H1 (cell line): ENCODE results near the gene ITGB2. TPM values are rescaled to one million over a fixed set of nuclear protein-coding genes. Genes with fewer than 3 reads are reported as not detected.
A peak's percentile ranks its signal among the peaks of the same experiment; 100 is the strongest.

Experiments
- EZH2 ChIP-seq: fragments of 200-600 bp; sonication (generic); IDR thresholded peaks from 2 replicates; pipeline ENCODE4 v1.7.1; 2012; ENCODE audit warnings: low read depth, mild to moderate bottlenecking, moderate library complexity, low read length, inconsistent platforms; ENCODE audit not compliant: severe bottlenecking
- POU5F1 ChIP-seq: IDR thresholded peaks from 2 replicates; pipeline ENCODE4 v1.6.1; 2011; ENCODE audit warnings: low read depth, mild to moderate bottlenecking, low read length, moderate library complexity
- SUZ12 ChIP-seq: fragments of 200-600 bp; sonication (generic); IDR thresholded peaks from 2 replicates; pipeline ENCODE4 v1.6.1; 2012; ENCODE audit warnings: mild to moderate bottlenecking, inconsistent platforms, low read length, moderate library complexity, mixed read lengths
- polyA plus RNA-seq, 7 experiments: library from polyadenylated mRNA; depleted of rRNA in 3 of 7; stranded (reverse) in 5 of 7; unstranded in 2 of 7; fragments of >200 nt in 5 of 7; fragments of 200-250 nt in 2 of 7; gene quantifications; 1 replicate in 5 of 7; 2 replicates in 1 of 7; 4 replicates in 1 of 7; pipeline versions ENCODE4 v1.2.1 to v1.2.3, GENCODE V29; 2011 to 2013; ENCODE audit warnings: missing spikeins in 2 of 7, mixed read lengths in 2 of 7
- total RNA-seq: library from RNA; stranded (reverse); fragmentation: NEBNext Ultra II Directional; extraction: Animal tissue kit (Norgen Biotek cat#: 25700); gene quantifications from 2 replicates; pipeline ENCODE4 v1.2.1, GENCODE V29; 2021

ITGB2 gene
- total and polyA plus RNA-seq, 2 of the 8 experiments (the other 6 are each of a cell fraction or from before 2014, with no cell fraction given), result 0.24 to 0.63 TPM

DNA sequence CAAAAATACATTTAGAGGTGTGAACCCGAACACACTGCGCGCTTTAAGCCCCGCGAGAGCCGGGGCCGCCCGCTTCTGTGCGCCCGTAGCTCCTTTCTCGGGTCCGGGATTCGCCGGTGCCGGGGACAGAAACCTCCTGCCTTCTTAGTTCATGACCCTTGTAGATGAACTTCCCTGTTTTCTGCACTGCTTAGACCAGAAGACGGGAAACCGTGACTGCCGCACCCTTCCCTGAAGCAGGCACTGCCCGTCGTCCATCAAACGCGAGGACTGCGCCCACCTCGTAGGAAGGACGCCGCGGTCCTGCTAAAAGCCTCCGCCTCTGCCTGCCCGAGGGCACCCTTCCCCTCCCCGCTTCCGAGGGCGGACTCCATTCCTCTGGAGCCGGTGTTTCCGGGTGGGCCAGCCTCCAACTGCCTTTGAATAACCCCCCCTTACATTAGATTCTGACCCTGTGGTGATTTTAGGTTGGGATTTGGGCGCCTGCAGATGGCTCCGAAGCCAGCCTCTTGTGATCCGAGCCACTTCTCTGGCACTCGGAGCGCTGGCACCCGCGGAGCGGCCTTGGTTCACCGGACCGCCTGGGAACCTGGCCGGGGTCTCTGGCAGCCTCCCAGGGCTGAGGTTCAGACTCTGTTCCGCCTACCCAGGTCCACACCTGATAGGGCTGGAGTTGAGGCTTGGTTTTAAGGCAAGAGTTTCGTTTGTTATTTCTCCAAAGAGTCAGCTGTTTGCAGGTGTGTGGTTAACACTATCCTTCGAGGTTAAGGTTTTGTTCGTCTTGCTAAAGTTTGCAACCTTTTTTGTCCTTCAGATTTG lies 46.0 kb downstream of the ITGB2 start (continued):
- TF ChIP-seq EZH2 (peak; percentile 64), SUZ12 (peak; percentile 59; the same call in 1 of the 2 replicates), POU5F1 (no peak)
